ENCODE results near the gene ANXA9.

GRCh38 chr1:150964164-150964489, 18.0 kb upstream of the ANXA9 start:
- no peak for TF ChIP-seq EZH2 (IDR thresholded peaks at IDR 0.05; ENCODE audit: low read length)
- TF ChIP-seq, protein P1, sequence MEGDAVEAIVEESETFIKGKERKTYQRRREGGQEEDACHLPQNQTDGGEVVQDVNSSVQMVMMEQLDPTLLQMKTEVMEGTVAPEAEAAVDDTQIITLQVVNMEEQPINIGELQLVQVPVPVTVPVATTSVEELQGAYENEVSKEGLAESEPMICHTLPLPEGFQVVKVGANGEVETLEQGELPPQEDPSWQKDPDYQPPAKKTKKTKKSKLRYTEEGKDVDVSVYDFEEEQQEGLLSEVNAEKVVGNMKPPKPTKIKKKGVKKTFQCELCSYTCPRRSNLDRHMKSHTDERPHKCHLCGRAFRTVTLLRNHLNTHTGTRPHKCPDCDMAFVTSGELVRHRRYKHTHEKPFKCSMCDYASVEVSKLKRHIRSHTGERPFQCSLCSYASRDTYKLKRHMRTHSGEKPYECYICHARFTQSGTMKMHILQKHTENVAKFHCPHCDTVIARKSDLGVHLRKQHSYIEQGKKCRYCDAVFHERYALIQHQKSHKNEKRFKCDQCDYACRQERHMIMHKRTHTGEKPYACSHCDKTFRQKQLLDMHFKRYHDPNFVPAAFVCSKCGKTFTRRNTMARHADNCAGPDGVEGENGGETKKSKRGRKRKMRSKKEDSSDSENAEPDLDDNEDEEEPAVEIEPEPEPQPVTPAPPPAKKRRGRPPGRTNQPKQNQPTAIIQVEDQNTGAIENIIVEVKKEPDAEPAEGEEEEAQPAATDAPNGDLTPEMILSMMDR (optimal IDR thresholded peaks at IDR 0.05 in 1 of 3, IDR thresholded peaks at IDR 0.05 in 1 of 3, conservative IDR thresholded peaks at IDR 0.05 in 1 of 3; ENCODE audit: extremely low read depth in 1 of 3, insufficient read depth in 2 of 3, low read length in 3 of 3), result no peak

Measured in keratinocyte (primary cell).